DOHH2 (cell line): ENCODE results near the gene EEF1AKMT3.

Experiments
- H3F3A ChIP-seq: fragments of 200-600 bp; sonication (generic), shearing (Covaris generic); 2 replicates; pipeline ENCODE4 v1.6.0; 2016; ENCODE audit warnings: antibody characterized with exemption, mild to moderate bottlenecking; ENCODE audit not compliant: control insufficient read depth, insufficient read depth
- H3K27ac ChIP-seq: fragments of 200-600 bp; sonication (generic); 2 replicates; pipeline ENCODE4 v1.5.1; 2014; ENCODE audit warnings: low read depth, mild to moderate bottlenecking, low read length, moderate library complexity
- H3K27me3 ChIP-seq: fragments of 200-600 bp; sonication (generic); 2 replicates; pipeline ENCODE4 v1.6.1; 2014; ENCODE audit warnings: mild to moderate bottlenecking, low read length, mixed read lengths; ENCODE audit not compliant: control insufficient read depth
- H3K36me3 ChIP-seq: fragments of 200-600 bp; sonication (generic); 2 replicates; pipeline ENCODE4 v1.6.1; 2014; ENCODE audit warnings: mild to moderate bottlenecking, low read length, moderate library complexity, mixed read lengths; ENCODE audit not compliant: control insufficient read depth
- H3K4me1 ChIP-seq: fragments of 200-600 bp; sonication (generic); 2 replicates; pipeline ENCODE4 v1.6.1; 2014; ENCODE audit warnings: mild to moderate bottlenecking, low read length, mixed read lengths; ENCODE audit not compliant: control insufficient read depth
- H3K4me2 ChIP-seq: fragments of 200-600 bp; sonication (generic); 2 replicates; pipeline ENCODE4 v1.6.0; 2014; ENCODE audit warnings: mild to moderate bottlenecking, low read length, moderate library complexity
- H3K4me3 ChIP-seq: fragments of 200-600 bp; sonication (generic); 2 replicates; pipeline ENCODE4 v1.5.1; 2014; ENCODE audit warnings: mild to moderate bottlenecking, low read length, mixed read lengths
- H3K79me2 ChIP-seq: fragments of 200-600 bp; sonication (generic); 2 replicates; pipeline ENCODE4 v1.6.1; 2014; ENCODE audit warnings: mild to moderate bottlenecking, low read length, mixed read lengths; ENCODE audit not compliant: control insufficient read depth
- H3K9me2 ChIP-seq: fragments of 200-600 bp; sonication (generic); replicated peaks from 2 replicates; pipeline ENCODE4 v1.6.1; 2014; ENCODE audit warnings: mild to moderate bottlenecking, low read length, mixed read lengths; ENCODE audit not compliant: control insufficient read depth
- H3K9me3 ChIP-seq: fragments of 200-600 bp; sonication (generic); 2 replicates; pipeline ENCODE4 v1.6.1; 2014; ENCODE audit warnings: antibody characterized with exemption, low read length, mixed read lengths; ENCODE audit not compliant: control insufficient read depth, insufficient read depth
- H4K20me1 ChIP-seq: fragments of 200-600 bp; sonication (generic); 2 replicates; pipeline ENCODE4 v1.6.0; 2014; ENCODE audit warnings: low read depth, mild to moderate bottlenecking, antibody characterized with exemption, low read length, moderate library complexity; ENCODE audit not compliant: control insufficient read depth, insufficient read depth
- EZH2phosphoT487 ChIP-seq: fragments of 200-600 bp; sonication (generic); IDR thresholded peaks from 2 replicates; pipeline ENCODE4 v1.6.1; 2017; ENCODE audit warnings: borderline replicate concordance, mild to moderate bottlenecking, antibody characterized with exemption, low read length, moderate library complexity, mixed read lengths
- TF ChIP-seq, protein P1 (sequence below): fragments of 200-600 bp; sonication (generic); IDR thresholded peaks from one replicate; pipeline ENCODE4 v1.5.1; 2014; ENCODE audit warnings: antibody characterized with exemption, mild to moderate bottlenecking, low read depth, low read length; ENCODE audit not compliant: poor library complexity, severe bottlenecking

Gene EEF1AKMT3

GRCh38 chr12:57796996-57797395, 24.6 kb downstream of the EEF1AKMT3 start:
- Histone ChIP-seq H3K27ac (no peak overlapping the region), H3K9me3 (no peaks in the 10 kb centered on the region), H3K4me2 (no peak overlapping the region), H3K36me3 (peaks cover 59% of the 10 kb centered on the region), H3K4me1 (no peaks in the 10 kb centered on the region), H4K20me1 (no peaks in the 10 kb centered on the region), H3K4me3 (no peak overlapping the region), H3K27me3 (no peaks in the 10 kb centered on the region), H3F3A (0 out of 2 replicates have a peak, but pooled peaks cover 7% of the 10 kb centered on the region), H3K79me2 (no peaks in the 10 kb centered on the region), H3K9me2 (no peaks in the 10 kb centered on the region)
- TF ChIP-seq EZH2phosphoT487, result no peak
- TF ChIP-seq, protein P1, sequence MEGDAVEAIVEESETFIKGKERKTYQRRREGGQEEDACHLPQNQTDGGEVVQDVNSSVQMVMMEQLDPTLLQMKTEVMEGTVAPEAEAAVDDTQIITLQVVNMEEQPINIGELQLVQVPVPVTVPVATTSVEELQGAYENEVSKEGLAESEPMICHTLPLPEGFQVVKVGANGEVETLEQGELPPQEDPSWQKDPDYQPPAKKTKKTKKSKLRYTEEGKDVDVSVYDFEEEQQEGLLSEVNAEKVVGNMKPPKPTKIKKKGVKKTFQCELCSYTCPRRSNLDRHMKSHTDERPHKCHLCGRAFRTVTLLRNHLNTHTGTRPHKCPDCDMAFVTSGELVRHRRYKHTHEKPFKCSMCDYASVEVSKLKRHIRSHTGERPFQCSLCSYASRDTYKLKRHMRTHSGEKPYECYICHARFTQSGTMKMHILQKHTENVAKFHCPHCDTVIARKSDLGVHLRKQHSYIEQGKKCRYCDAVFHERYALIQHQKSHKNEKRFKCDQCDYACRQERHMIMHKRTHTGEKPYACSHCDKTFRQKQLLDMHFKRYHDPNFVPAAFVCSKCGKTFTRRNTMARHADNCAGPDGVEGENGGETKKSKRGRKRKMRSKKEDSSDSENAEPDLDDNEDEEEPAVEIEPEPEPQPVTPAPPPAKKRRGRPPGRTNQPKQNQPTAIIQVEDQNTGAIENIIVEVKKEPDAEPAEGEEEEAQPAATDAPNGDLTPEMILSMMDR, result no peak

GRCh38 chr12:57797933-57798332, 25.5 kb downstream of the EEF1AKMT3 start:
- Histone ChIP-seq H3K4me2 (no peak overlapping the region), H3K79me2 (no peaks in the 10 kb centered on the region), H4K20me1 (no peaks in the 10 kb centered on the region), H3F3A (0 out of 2 replicates have a peak, but pooled peaks cover 7% of the 10 kb centered on the region), H3K27ac (no peak overlapping the region), H3K9me2 (no peaks in the 10 kb centered on the region), H3K4me3 (no peak overlapping the region), H3K4me1 (no peaks in the 10 kb centered on the region), H3K9me3 (no peaks in the 10 kb centered on the region), H3K27me3 (no peaks in the 10 kb centered on the region), H3K36me3 (peaks cover 51% of the 10 kb centered on the region)
- no peak for TF ChIP-seq EZH2phosphoT487
- TF ChIP-seq, protein P1, result no peak

DNA sequence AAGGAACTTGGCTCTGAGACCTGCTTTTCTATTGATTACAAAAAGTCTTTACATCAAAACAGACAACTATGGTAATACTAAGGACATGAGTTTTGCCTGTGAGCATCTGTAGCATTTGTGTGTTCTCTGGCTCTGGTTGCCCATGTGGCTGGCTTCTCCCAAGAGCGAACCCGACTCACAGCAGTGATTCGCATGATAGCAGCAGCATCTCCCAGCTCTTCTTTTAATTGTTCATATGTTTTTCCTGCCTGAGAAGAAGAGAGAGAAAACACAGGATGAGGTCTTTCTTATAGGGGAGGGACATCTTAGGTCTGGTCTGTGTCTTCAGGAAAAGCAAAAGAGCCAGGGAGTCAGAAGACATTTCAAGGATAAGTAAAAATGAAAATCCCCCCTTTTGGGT, 28.6 kb downstream of the EEF1AKMT3 start:
- no peak overlapping the region for H3K4me2 ChIP-seq
- no peak overlapping the region for H3K4me3 ChIP-seq
- no peaks in the 10 kb centered on the region for H4K20me1 ChIP-seq
- no peaks in the 10 kb centered on the region for H3K9me2 ChIP-seq
- TF ChIP-seq, protein P1, result no peak
- no peak for TF ChIP-seq EZH2phosphoT487
- H3K27ac ChIP-seq, result no peak overlapping the region
- no peaks in the 10 kb centered on the region for H3K27me3 ChIP-seq
- 0 out of 2 replicates have a peak, but pooled peaks cover 7% of the 10 kb centered on the region for H3F3A ChIP-seq
- no peaks in the 10 kb centered on the region for H3K9me3 ChIP-seq
- H3K79me2 ChIP-seq, result no peaks in the 10 kb centered on the region
- no peaks in the 10 kb centered on the region for H3K4me1 ChIP-seq
- peaks cover 29% of the 10 kb centered on the region for H3K36me3 ChIP-seq

- H3K27me3 ChIP-seq, result no peaks in the 10 kb centered on the region
- H3K4me2 ChIP-seq, result no peak overlapping the region
- H3K36me3 ChIP-seq, result peaks cover 13% of the 10 kb centered on the region
- H3K27ac ChIP-seq, result no peak overlapping the region
- H3F3A ChIP-seq, result 0 out of 2 replicates have a peak, but pooled peaks cover 2% of the 10 kb centered on the region
- H3K4me3 ChIP-seq, result no peak overlapping the region
- no peaks in the 10 kb centered on the region for H3K9me3 ChIP-seq
- no peaks in the 10 kb centered on the region for H3K79me2 ChIP-seq
- H4K20me1 ChIP-seq, result no peaks in the 10 kb centered on the region
- H3K9me2 ChIP-seq, result no peaks in the 10 kb centered on the region
- no peak for TF ChIP-seq EZH2phosphoT487
- TF ChIP-seq, protein P1, result no peak
- no peaks in the 10 kb centered on the region for H3K4me1 ChIP-seq
Measured at GRCh38 chr12:57802607-57803006, 30.2 kb downstream of the EEF1AKMT3 start.
